SH-SY5Y (cell line): Measurements from ENCODE around the gene BMP2K.

Experiments used
- GATA2 ChIP-seq: IDR thresholded peaks from 2 replicates; pipeline ENCODE4 v1.6.1; 2011; ENCODE audit warnings: mild to moderate bottlenecking, low read depth, low read length
- GATA3 ChIP-seq: IDR thresholded peaks from 2 replicates; pipeline ENCODE4 v1.6.1; 2011; ENCODE audit warnings: low read depth, mild to moderate bottlenecking, low read length, moderate library complexity

BMP2K gene

GRCh38 chr4:78944381-78944780, 168.2 kb downstream of the BMP2K start:
- TF ChIP-seq GATA2 (no peak), GATA3 (no peak)

- TF ChIP-seq GATA3 = no peak
Observed at GRCh38 chr4:78945651-78946179, 169.6 kb downstream of the BMP2K start.

- TF ChIP-seq GATA3 (no peak), GATA2 (no peak)
Observed at GRCh38 chr4:78949735-78950134, 173.6 kb downstream of the BMP2K start.

GRCh38 chr4:78951862-78952472, 175.8 kb downstream of the BMP2K start:
- TF ChIP-seq GATA3 (no peak), GATA2 (no peak)

GRCh38 chr4:78953231-78953630, 177.1 kb downstream of the BMP2K start:
- no peak for TF ChIP-seq GATA3
- no peak for TF ChIP-seq GATA2

- TF ChIP-seq GATA3 (no peak), GATA2 (no peak)
Observed at GRCh38 chr4:78953769-78954666, 177.9 kb downstream of the BMP2K start.

GRCh38 chr4:78956975-78957374, 180.8 kb downstream of the BMP2K start:
- TF ChIP-seq GATA3 (no peak), GATA2 (no peak)

- TF ChIP-seq GATA2 (no peak), GATA3 (no peak)
Observed at GRCh38 chr4:78960926-78961325, 184.8 kb downstream of the BMP2K start.
